GM21515 (cell line): ENCODE results near the gene SPRN.
"Not testable (repeated sequence)": the region's sequence is repeated elsewhere in the genome, so short reads cannot be mapped to it uniquely, and the experiment has no call there.

Source experiments
- ATAC-seq: cut with Tn5 transposase; IDR thresholded peaks from one replicate; pipeline ENCODE4 v1.9.1; 2021; ENCODE audit not compliant: unreplicated experiment

SPRN gene

DNA sequence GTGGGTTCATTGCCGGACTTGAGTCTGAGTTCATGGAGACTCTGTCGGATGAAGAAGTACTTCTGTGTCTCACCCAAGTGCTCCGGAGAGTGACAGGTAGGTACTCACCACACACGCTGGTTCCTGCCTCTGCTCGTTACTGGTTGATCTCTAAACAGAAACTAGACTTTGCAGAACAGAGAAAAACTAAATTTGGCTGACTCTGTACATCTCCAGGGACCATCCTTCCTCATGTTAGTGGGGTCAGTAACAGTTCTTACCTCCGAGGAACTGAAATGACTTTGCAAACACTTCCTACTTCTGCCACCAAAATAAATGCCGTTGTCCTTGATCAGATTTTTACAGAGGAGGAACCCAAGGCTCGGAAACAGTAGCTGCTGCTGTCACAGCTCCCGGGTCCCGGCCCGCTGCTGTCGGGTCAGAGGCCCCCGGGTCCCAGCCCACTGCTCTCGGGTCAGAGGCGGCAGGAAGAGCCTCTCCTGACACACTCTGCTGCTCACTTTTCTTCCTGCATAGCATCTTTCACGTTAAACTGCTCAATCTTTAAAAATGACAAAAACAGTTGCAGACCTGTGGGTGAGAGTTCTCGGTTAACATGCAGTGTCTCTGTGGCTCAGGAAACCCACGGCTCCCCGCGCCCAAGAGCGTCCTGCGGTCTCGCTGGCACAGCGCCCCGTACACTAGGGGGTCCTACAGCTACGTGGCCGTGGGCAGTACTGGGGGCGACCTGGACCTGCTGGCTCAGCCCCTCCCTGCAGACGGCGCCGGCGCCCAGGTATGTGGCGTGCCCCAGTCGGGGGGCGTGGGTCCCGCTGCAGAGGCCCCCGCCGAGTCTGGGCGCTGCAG, 35.2 kb downstream of the SPRN start:
- ATAC-seq, result peak; percentile 79

GRCh38 chr10:133388236-133388972, 36.0 kb downstream of the SPRN start:
- no peak for ATAC-seq

DNA sequence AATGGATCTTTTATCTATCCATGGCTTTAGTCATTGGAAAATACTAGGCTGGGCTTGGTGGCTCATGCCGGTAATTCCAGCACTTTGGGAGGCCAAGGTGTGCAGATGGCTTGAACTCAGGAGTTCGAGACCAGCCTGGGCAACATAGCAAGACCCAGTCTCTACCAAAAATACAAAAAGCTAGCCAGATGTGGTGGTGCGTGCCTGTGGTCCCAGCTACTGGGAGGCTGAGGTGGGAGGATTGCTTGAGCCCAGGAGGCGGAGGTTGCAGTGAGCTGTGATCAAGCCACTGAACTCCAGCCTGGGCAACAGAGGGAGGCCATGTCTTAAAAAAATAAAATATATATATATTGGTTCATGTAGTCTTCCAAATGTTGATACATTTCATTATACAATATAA, 37.5 kb downstream of the SPRN start:
- not testable (repeated sequence) for ATAC-seq

DNA sequence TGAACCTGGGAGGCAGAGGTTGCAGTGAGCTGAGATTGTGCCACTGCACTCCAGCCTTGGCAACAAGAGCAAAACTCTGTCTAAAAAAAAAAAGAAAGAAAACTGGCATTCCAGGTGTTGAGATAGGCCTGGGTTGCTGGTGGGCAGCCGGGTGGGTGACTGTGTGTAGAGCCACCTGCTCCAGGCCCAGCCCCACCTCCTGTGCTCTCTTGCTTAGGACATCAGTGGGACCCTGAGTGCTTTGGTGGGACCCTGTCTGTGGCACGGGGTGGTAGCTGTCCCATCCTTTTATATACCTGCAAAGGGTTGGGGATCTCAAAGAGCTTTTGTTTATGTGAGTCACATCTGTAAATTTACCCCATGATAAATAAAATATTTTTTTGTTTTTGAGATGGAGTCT, 39.2 kb downstream of the SPRN start:
- no peak for ATAC-seq

GRCh38 chr10:133384071-133384470, 40.4 kb downstream of the SPRN start:
- ATAC-seq, result no peak

DNA sequence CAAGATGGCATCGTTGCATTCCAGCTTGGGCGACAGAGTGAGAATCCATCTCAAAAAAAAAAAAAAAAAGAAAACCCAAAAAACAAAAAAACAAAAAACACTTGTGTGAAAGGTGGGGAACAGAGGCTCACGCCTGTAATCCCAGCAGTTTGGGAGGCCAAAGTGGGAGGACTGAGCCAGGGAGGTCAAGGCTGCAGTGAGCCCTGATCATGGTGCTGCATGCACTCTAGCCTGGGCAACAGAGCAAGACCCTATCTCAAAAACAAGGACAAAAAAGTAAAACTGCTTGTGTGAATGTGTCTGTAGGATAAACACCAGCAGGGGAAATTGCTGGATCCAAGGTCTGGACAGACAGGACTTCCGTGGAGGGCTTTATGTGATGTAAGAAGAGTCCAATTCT, 40.9 kb downstream of the SPRN start:
- no peak for ATAC-seq

- no peak for ATAC-seq
Measured at GRCh38 chr10:133381036-133381435, 43.4 kb downstream of the SPRN start.

DNA sequence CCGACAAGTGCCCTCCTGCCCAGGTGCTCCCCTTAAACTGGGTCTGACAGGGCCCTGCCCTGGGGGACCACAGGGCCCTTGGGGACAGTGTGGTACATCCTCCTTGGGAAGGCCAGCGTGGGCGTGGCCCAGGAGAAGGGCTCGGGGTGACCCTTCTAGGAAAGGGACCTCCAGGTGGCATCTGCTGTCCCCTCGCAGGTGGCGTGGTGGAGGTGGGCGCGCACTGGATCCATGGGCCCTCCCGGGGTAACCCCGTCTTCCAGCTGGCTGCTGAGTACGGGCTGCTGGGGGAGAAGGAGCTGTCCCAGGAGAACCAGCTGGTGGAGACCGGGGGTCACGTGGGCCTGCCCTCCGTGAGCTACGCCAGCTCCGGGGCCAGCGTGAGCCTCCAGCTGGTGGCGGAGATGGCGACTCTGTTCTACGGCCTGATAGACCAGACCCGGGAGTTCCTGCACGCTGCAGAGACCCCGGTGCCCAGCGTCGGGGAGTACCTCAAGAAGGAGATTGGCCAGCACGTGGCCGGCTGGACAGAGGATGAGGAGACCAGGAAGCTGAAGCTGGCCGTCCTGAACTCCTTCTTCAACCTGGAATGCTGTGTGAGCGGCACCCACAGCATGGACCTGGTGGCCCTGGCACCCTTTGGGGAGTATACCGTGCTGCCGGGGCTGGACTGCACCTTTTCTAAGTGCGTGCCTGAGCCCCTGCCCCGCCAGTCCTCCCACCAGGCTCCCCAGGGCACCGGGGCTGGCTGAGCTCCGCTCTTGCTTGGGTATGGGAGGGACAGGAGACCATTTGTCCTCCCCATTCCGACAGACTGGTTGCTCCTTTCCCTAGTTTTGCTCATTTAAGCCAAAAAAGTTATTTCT, 44.4 kb downstream of the SPRN start:
- peak; percentile 2 for ATAC-seq

GRCh38 chr10:133379152-133379800, 45.1 kb downstream of the SPRN start, which contains the start of gene PAOX:
Gene PAOX, plus strand, starts transcription at chr10:133379262. Its CDS starts 55 bp downstream, at chr10:133379317.
- peak; percentile 54 for ATAC-seq

DNA sequence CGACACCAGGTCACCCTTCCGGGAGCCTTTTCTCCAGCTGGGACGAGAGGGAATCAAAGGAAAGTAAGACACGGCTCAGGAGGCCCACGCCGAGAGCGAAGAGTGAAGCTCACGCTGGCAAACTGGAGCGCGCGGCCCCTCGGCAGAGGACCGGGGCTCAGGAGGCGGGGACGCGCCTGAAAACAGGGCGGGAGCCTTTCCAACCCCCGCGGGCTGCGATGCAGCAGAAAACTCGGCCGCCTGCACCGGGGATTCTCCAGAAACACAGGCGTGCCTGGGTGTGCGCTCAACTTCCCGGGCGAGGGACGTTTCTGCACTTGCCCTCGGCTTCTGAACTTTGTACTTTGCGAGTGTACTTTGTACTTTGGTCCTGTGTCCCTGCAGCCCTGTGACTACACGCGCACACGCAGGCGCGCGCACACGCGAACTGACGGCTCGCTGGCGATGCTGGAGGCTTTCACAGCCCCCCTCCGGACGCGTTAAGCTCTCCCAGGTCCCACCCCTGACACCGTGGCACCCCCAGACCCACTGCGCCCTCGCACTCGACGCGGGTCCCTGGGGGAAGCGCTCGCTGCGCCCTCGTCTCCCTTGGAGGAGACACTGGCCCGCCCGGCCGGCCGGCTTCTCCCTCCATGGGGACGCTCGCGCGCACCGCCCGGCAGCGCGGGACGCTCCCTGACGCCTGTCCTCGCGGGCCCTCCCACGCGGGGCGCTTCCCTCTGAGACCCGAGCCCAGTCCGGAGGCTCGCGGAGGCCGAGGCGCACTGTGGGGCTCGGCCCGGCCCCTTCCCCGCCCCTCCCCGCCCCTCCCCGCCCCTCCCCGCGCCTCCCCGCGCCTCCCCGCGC, 46.0 kb downstream of the SPRN start:
- peak; percentile 39 for ATAC-seq

DNA sequence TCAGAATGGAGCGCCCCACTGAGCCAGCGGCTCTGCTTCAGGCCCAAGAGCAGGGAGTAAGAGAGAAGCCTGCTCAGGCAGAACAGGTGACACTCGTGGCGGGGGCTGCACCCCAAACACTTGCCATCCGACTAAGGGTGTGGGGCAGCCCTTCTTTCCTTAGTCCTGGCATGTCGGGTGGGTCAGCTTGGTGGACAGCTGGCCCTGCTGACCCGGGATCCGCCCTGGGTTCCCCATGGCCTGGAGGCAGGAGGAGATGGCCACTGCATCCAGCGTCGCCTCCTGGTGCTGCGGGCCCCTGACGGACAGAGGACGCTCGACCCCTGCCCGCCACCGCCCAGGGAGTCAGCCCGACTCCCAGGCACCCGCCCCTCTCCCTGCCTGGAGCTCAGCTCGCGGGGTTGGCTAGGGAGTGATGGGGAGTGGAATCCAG, 46.6 kb downstream of the SPRN start:
- ATAC-seq, result no peak

DNA sequence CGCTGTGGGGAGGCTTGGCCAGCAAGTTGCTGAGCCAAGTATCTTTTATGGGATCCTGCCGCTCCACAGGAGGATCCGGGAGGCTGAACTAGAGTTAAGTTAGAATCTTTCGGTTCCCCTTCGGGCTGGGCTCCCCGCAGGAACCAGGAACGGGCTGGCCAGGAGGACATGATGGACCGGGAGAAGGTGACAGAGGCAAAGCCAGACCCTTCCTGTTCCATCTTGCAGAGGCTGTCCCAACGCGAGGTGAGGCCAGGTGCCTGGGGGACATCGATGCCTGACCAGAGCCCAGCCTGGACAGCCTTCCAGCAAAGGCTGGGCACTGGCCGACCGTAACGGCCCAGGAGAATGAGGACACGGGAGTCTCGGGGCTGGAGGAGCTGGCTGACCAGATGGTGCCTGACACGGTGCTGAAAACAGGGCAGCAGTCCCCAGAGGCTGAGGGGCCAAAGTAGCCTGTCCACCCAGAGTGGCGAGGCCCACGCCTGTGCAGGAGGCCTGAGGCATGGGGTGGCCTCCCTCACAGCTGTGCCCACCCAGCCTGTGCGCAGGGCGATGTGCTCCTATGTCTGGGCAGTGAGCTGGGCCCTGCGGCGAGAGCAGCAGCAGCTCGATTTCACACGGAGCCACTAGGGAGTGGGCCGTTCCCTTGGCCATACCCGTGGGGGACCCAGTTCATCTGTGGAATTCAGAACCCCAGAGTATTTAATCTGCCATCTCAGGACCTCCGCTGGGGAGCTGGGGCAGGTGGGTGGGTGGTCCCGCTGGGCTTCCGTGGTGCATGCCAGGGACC, 47.2 kb downstream of the SPRN start:
- no peak for ATAC-seq

- not testable (repeated sequence) for ATAC-seq
Measured at GRCh38 chr10:133376183-133376582, 48.2 kb downstream of the SPRN start.

DNA sequence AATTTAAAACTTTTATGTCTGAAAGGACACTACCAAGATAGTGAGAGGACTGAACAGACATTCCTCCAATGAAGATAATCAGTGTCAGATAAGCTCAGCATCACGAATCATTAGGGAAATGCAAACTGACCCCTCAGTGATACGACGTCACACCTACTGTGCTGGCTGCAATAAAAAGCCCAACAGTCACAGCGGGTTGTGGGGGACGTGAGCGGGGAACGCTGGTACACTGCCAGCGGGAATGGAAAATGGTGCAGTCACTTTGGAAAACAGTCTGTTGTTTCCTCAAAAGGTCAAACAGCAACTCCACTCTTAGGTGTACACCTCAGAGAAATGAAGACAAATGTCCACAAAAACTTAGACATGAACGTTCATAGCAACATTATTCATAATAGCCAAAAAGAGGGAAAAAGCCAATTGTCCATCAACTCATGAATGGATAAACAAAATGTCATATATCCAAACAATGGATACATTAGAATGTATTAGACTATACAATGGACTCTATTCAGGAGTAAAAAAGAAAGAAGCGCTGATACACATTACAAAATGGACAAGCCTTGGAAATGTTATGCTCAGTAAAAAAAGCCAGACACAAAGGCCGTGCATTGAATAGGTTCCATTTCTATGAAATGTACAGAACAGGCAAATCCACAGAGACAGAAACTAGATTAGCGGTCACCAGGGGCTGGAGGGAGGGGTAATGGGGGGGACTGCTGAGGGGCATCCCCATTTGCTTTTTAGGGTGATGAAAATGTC, 48.9 kb downstream of the SPRN start:
- no peak for ATAC-seq

DNA sequence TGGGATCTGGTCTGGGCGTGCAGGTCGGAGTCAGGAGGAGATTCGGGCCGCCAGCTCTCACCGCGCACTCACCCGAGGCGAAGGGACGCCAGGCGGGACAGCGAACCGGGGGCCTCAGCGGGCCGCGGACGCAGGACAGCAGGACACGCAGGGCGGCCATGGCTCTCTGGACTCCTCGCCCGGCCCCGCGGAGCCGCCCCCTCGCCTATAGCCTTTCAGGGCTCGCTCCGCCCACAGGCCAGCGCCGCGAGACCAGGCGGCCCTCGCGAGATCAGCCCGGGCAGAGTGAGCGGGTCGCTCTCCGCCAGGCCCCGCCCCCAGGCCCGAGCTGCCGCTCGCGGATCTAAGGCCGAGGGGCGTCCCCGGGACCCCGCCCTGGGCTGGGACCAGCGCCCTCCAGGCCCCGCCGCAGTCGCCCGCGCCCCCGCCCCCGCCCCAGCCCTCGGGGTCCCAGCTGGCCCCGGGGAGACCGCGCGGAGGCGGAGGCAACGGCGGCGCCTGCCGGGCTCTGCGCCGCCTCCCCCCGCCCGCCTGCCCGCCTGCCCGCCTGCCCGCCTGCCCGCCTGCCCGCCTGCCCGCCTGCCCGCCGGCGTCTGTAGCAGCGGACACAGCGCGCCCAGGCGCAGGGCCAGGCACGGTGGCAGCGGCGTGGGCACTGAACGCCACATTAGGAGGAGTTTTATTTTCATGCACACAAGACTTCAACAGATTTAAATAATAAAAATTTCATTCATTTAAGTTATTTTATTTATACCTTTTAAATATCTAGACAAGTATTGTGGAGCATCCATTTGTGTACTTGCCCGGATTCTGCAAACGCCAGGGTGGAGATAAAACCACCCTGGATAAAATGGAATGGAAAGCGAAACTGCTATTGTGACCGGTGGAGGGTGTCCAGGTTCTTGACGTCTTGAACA, 51.0 kb downstream of the SPRN start, which contains the start of gene ECHS1:
Gene ECHS1, minus strand, starts transcription at position 181 of the 917 bp plus-strand sequence. Its CDS starts 21 bp downstream, at position 160.
- ATAC-seq, result peak; percentile 99

DNA sequence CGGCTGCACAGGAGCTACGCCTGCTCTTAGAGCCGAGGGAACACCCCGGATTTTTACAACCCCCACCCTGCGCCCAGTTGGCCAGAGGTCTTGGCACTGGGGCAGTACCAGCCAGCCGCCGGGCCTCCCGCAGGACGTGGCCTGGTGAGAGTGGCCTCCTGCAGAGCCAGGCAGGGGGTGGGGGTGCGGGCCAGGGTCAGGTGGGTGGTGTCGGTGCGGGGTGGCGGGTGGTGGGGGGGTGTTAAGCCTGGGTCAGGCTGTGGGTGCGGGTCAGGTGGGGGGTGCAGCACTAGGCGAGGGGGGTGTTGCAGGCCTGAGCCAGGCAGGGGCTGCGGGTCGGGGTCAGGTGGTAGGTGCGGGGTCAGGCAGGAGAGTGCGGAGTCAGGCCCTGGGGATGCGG, 51.9 kb downstream of the SPRN start:
- ATAC-seq, result no peak
